Fibroblast of mammary gland (primary cell): ENCODE measurements around the gene CD55.

Source experiments
- DNase-seq: peaks from one replicate; pipeline ENCODE4 v3.0.0-alpha.2; 2010; ENCODE audit warnings: low read depth
- H3K4me3 ChIP-seq: 2 replicates; pipeline ENCODE4 v1.5.1; 2011; ENCODE audit warnings: low read depth, mild to moderate bottlenecking, low read length, moderate library complexity; ENCODE audit not compliant: control insufficient read depth
- CTCF ChIP-seq: conservative IDR thresholded peaks from 2 replicates; pipeline ENCODE4 v1.5.1; 2011; ENCODE audit warnings: low read depth, low read length, inconsistent platforms; ENCODE audit not compliant: control insufficient read depth, insufficient read depth

The CD55 gene

DNA sequence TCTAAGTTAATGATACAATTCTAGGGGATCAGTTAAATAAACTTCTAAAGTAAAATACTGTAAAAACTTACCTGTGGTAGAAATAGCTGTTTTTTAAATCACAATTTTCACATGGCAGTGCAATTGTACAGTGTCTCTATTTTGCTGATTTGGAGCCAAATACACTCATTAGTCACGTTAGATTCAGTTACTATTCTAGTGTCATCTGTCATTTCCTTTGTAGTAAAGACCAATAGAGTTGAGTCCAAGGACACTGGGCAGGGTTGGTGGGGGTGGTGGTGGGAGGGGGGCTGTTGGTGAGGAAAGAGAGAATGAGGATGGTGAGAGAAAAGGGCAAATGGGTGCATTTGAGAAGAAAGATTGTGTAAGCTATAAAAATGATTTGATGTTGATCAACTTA, 33.6 kb downstream of the CD55 start:
- no peak overlapping the region for H3K4me3 ChIP-seq
- no peak for TF ChIP-seq CTCF
- peak; percentile 26 for DNase-seq

- H3K4me3 ChIP-seq = no peak overlapping the region
- no peak for DNase-seq
- no peak for TF ChIP-seq CTCF
These were observed 34.2 kb downstream of the CD55 start for GRCh38 chr1:207355513-207356295.

- H3K4me3 ChIP-seq = no peak overlapping the region
- DNase-seq = no peak
- TF ChIP-seq CTCF = no peak
These were observed 39.6 kb downstream of the CD55 start for GRCh38 chr1:207361029-207361428.

DNA sequence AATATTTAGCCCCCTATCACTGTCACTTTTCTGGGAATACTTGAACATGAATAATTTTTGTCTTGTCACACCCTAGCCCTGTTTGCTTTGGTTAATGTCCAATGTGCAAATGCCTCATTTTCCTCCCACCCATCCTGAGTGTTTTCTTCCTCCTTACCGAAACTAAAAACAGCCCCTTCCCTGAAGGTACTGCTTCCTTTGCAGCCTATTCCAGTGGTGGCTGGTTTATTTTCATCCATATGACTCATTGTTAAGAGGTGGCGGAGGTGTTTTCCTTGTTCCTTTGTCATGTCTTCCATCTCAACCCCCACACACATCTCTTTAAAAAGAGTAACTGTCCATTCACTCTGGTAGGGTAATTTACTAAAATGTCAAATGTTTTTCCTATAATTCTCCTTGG, 40.4 kb downstream of the CD55 start:
- TF ChIP-seq CTCF = no peak
- no peak overlapping the region for H3K4me3 ChIP-seq
- no peak for DNase-seq

DNA sequence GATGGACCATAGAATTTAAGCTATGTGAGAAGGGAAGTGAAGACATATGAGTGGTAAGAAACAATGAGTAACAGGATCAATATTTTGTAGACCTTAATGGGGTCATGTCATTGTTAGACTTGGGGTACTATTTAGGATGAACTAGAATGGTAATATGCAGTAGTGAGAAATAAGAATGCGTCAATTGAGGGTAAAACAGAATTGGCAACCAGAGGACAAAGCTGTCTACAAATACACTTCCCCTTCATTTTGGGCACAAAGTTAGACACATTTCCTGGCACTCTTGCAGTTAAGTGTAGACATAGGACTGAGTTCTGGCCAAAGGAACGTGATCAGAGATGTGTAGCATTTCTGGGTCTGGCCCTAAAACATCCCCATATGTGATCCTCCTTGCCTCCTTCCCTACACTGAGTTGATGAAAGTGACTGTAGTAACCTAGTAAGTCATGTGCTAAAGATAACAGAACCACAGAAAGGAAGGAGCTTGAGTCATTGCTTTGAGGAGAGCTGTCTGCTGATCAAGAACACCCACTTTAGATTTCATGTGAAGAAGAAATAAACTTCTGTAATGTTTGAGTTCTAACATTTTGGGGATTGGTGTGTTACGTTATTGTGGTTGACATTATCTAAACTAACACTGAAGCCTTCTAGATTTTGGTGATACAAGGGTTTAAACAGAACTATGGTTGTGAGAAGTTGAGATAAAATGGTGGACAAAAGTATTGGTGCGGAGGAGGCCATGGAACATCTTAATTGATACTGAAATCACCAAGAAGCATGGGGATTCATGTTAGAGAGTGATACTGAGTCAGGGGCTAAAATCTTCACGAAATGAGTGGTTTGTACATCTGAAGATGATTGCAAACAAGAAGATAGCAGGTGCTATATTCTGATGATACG, 41.7 kb downstream of the CD55 start:
- peak; percentile 35 for DNase-seq
- no peak overlapping the region for H3K4me3 ChIP-seq
- TF ChIP-seq CTCF = no peak

GRCh38 chr1:207363871-207364270, 42.4 kb downstream of the CD55 start:
- no peak for TF ChIP-seq CTCF
- no peak for DNase-seq
- H3K4me3 ChIP-seq = no peak overlapping the region
